ENCODE data around the gene ROR1. TPM values are rescaled to one million over a fixed set of nuclear protein-coding genes. Genes with fewer than 3 reads are reported as not detected.
A peak's percentile ranks its signal among the peaks of the same experiment; 100 is the strongest.

Gene ROR1
- total and polyA plus RNA-seq, 2 donors (not counting 3 experiments of a cell fraction or from before 2014, with no cell fraction given) = 2.6 to 3.5 TPM

DNA sequence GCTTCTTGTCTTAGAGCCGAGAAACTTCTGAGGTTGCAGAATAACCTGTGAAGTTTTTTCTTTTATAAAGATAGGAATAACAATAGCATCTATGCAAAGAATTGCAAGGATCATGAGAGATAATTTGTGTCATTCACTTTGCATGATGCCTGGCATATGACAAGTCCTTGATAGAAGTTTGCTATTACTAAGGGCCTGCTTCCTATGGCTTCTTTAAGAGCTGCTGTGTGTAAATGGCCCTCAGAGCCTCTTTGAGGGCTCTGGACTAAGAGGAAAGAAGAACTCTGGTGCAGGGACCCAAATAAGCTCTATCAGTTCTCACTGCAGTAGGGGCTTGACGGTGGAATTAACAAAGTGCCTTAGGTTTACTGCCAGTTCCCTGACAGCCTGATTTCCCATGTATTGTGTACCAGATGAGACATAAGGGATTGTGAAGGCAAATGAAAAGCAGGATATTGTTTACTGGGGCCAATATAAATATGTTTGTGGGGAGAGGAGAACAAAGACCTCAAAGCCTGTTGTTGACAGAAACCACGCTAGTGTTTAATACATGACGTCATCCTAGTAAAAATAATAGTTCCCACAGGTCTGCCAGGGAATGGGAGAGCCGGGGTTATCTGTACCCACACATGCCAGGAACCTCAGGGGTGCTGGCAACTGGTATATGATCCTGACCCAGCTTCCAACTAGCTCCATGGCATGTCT lies 298.4 kb downstream of the ROR1 start:
- Histone ChIP-seq H3K4me3 (replicated peaks in 1 of 3; ENCODE audit: insufficient read depth in 1 of 3, low read depth in 1 of 3, low read length in 3 of 3) (no peak overlapping the region), H3K79me2 (ENCODE audit: control insufficient read depth, insufficient read depth, low read length) (no peaks in the 10 kb centered on the region), H4K20me1 (replicated peaks; ENCODE audit: control insufficient read depth, extremely low read depth, insufficient read depth, low read length) (no peaks in the 10 kb centered on the region), H3K9ac (replicated peaks; ENCODE audit: extremely low read depth, insufficient read depth, low read length) (no peak overlapping the region), H3K36me3 (ENCODE audit: control insufficient read depth in 2 of 2, extremely low read depth in 1 of 2, insufficient read depth in 2 of 2, low read length in 2 of 2) (no peaks in the 10 kb centered on the region), H3K9me3 (replicated peaks; ENCODE audit: control insufficient read depth, insufficient read depth, low read length) (no peaks in the 10 kb centered on the region), H3K27ac (ENCODE audit: insufficient read depth, low read depth, low read length) (no peak overlapping the region), H3K4me2 (ENCODE audit: insufficient read depth, low read length) (no peak overlapping the region), H3K27me3 (ENCODE audit: control insufficient read depth in 2 of 2, insufficient read depth in 2 of 2, low read length in 2 of 2) (peaks cover 0 to 2% of the 10 kb centered on the region in 2 experiments), H3K9me1 (replicated peaks; ENCODE audit: control insufficient read depth, extremely low read depth, insufficient read depth, low read length) (no peaks in the 10 kb centered on the region), H3K4me1 (ENCODE audit: control insufficient read depth, extremely low read depth, insufficient read depth, low read length) (peaks cover 7% of the 10 kb centered on the region), H2AFZ (ENCODE audit: low read depth, low read length) (no peak overlapping the region)
- BruUV-seq (replicated peaks) = no TSS peak
- intact Hi-C loops (cut with micrococcal nuclease) (no loop called here), dilution Hi-C loops (cut with MboI; ENCODE audit: extremely low pct_ligation_motif_present, low sequenced_read_pairs) (no loop called here)
- DNase-seq (ENCODE audit: low read depth, low spot score) (peak; percentile 66), FAIRE-seq (peak; percentile 33)
- POLR2A ChIA-PET = no interaction called here
- CTCF ChIA-PET = interaction anchor here (1.5 kb wide), 1 partner anchor 11 kb away, joined by 5 read pairs; no protein-coding TSS in a partner anchor
- no peak for TF ChIP-seq POLR2A (IDR thresholded peaks at IDR 0.05; ENCODE audit: low read depth, low read length)
- TF ChIP-seq JUN (IDR thresholded peaks at IDR 0.05; ENCODE audit: borderline replicate concordance, insufficient read depth, insufficient read length, low read depth) = peak; percentile 53
- TF ChIP-seq FOS (IDR thresholded peaks at IDR 0.05; ENCODE audit: borderline replicate concordance, insufficient read depth, low read length) = no peak

- ChIA-PET POLR2A (no interaction called here), CTCF (no interaction called here)
- Histone ChIP-seq H3K9me3 (replicated peaks; ENCODE audit: control insufficient read depth, insufficient read depth, low read length) (no peaks in the 10 kb centered on the region), H3K79me2 (ENCODE audit: control insufficient read depth, insufficient read depth, low read length) (no peaks in the 10 kb centered on the region), H2AFZ (ENCODE audit: low read depth, low read length) (no peak overlapping the region), H3K27me3 (ENCODE audit: control insufficient read depth in 2 of 2, insufficient read depth in 2 of 2, low read length in 2 of 2) (peaks cover 0 to 2% of the 10 kb centered on the region in 2 experiments), H3K9ac (replicated peaks; ENCODE audit: extremely low read depth, insufficient read depth, low read length) (no peak overlapping the region), H3K36me3 (ENCODE audit: control insufficient read depth in 2 of 2, extremely low read depth in 1 of 2, insufficient read depth in 2 of 2, low read length in 2 of 2) (no peaks in the 10 kb centered on the region), H3K9me1 (replicated peaks; ENCODE audit: control insufficient read depth, extremely low read depth, insufficient read depth, low read length) (no peaks in the 10 kb centered on the region), H3K4me3 (replicated peaks in 1 of 3; ENCODE audit: insufficient read depth in 1 of 3, low read depth in 1 of 3, low read length in 3 of 3) (no peak overlapping the region), H3K4me2 (ENCODE audit: insufficient read depth, low read length) (no peak overlapping the region), H3K27ac (ENCODE audit: insufficient read depth, low read depth, low read length) (no peak overlapping the region), H3K4me1 (ENCODE audit: control insufficient read depth, extremely low read depth, insufficient read depth, low read length) (peaks cover 7% of the 10 kb centered on the region), H4K20me1 (replicated peaks; ENCODE audit: control insufficient read depth, extremely low read depth, insufficient read depth, low read length) (no peaks in the 10 kb centered on the region)
- intact Hi-C loops (cut with micrococcal nuclease) (loop anchor here (2.0 kb wide), 1 partner anchor 35 kb away; no protein-coding TSS in a partner anchor), dilution Hi-C loops (cut with MboI; ENCODE audit: extremely low pct_ligation_motif_present, low sequenced_read_pairs) (no loop called here)
- TF ChIP-seq, protein P1, sequence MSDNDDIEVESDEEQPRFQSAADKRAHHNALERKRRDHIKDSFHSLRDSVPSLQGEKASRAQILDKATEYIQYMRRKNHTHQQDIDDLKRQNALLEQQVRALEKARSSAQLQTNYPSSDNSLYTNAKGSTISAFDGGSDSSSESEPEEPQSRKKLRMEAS (IDR thresholded peaks at IDR 0.05; ENCODE audit: insufficient read depth, insufficient read length) = no peak
- TF ChIP-seq JUN (IDR thresholded peaks at IDR 0.05; ENCODE audit: borderline replicate concordance, insufficient read depth, insufficient read length, low read depth) (no peak), POLR2AphosphoS5 (IDR thresholded peaks at IDR 0.05; ENCODE audit: insufficient read depth, low read depth, low read length) (no peak), MYC (IDR thresholded peaks at IDR 0.05; ENCODE audit: low read depth, low read length) (no peak), FOS (IDR thresholded peaks at IDR 0.05; ENCODE audit: borderline replicate concordance, insufficient read depth, low read length) (no peak), EZH2 (IDR thresholded peaks at IDR 0.05; ENCODE audit: borderline replicate concordance, low read depth, low read length, severe bottlenecking) (no peak), POLR2A (IDR thresholded peaks at IDR 0.05; ENCODE audit: low read depth, low read length) (no peak), GATA2 (IDR thresholded peaks at IDR 0.05; ENCODE audit: insufficient read depth, insufficient read length, low read depth, low read length) (no peak)
- TF ChIP-seq, protein P2, sequence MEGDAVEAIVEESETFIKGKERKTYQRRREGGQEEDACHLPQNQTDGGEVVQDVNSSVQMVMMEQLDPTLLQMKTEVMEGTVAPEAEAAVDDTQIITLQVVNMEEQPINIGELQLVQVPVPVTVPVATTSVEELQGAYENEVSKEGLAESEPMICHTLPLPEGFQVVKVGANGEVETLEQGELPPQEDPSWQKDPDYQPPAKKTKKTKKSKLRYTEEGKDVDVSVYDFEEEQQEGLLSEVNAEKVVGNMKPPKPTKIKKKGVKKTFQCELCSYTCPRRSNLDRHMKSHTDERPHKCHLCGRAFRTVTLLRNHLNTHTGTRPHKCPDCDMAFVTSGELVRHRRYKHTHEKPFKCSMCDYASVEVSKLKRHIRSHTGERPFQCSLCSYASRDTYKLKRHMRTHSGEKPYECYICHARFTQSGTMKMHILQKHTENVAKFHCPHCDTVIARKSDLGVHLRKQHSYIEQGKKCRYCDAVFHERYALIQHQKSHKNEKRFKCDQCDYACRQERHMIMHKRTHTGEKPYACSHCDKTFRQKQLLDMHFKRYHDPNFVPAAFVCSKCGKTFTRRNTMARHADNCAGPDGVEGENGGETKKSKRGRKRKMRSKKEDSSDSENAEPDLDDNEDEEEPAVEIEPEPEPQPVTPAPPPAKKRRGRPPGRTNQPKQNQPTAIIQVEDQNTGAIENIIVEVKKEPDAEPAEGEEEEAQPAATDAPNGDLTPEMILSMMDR (IDR thresholded peaks at IDR 0.05; ENCODE audit: extremely low read depth in 1 of 2, insufficient read depth in 1 of 2, low read depth in 1 of 2, low read length in 2 of 2) = no peak
- FAIRE-seq (no peak), DNase-seq (ENCODE audit: low read depth, low spot score) (no peak)
- BruUV-seq (replicated peaks) = no TSS peak
These were observed 299.9 kb downstream of the ROR1 start for GRCh38 chr1:64073705-64074104.

All from endothelial cell of umbilical vein (primary cell).